A549 (cell line): ENCODE results near the gene SLC17A2. TPM values are rescaled to one million over a fixed set of nuclear protein-coding genes. Genes with fewer than 3 reads are reported as not detected.

Source experiments
- ATAC-seq, 2 experiments: fragments of 200-7000 bp in 1 of 2; fragments of >200 bp in 1 of 2; cut with Nextera tagmentation in 1 of 2; cut with Tn5 transposase in 1 of 2; 3 replicates each; pipeline versions ENCODE4 v1.8.0 to v1.9.1; 2018 to 2020; ENCODE audit warnings: mild to moderate bottlenecking in 1 of 2, moderate library complexity in 1 of 2
- CTCF ChIA-PET: fragments of 300-600 bp; sonication (Branson Sonifier 250); formaldehyde crosslinking; extraction: SDS; loops from one replicate; lab custom pipeline; 2021; ENCODE audit warnings: antibody characterized with exemption, inconsistent platforms; lab: Yijun Ruan, JAX
- POLR2A ChIA-PET: fragments of 350-600 bp; formaldehyde crosslinking; extraction: SDS; loops from one replicate; lab custom pipeline; 2021; ENCODE audit warnings: antibody characterized with exemption, inconsistent platforms; lab: Yijun Ruan, JAX
- DNase-seq, 2 experiments: peaks; one replicate each; pipeline versions ENCODE4 v3.0.0 to v3.0.0-alpha.2; 2011 to 2016; ENCODE audit warnings: low read depth in 1 of 2, low spot score in 1 of 2
- FAIRE-seq: peaks from 2 replicates; lab custom pipeline; 2011; peaks lifted over from hg19 to GRCh38; lab: Jason Lieb, UNC
- H3K27ac ChIP-seq, 2 experiments: fragments of >200 bp; sonication (Bioruptor Twin); formaldehyde crosslinking; 3 replicates each; pipeline ENCODE4 v1.5.1; 2016 to 2017
- H3K4me1 ChIP-seq: fragments of >200 bp; sonication (Bioruptor Twin); formaldehyde crosslinking; 3 replicates; pipeline ENCODE4 v1.6.1; 2016
- H3K4me2 ChIP-seq: fragments of >200 bp; sonication (Bioruptor Twin); formaldehyde crosslinking; 3 replicates; pipeline ENCODE4 v1.6.1; 2016
- H3K4me3 ChIP-seq: fragments of >200 bp; sonication (Bioruptor Twin); formaldehyde crosslinking; 3 replicates; pipeline ENCODE4 v1.5.1; 2016
- H3K9me3 ChIP-seq: fragments of >200 bp; sonication (Bioruptor Twin); formaldehyde crosslinking; 3 replicates; pipeline ENCODE4 v1.6.1; 2016
- BHLHE40 ChIP-seq: IDR thresholded peaks from 2 replicates; pipeline ENCODE4 v1.6.1; 2012; ENCODE audit warnings: low read depth, low read length, inconsistent platforms
- CBX2 ChIP-seq: fragments of 200-600 bp; sonication (generic); IDR thresholded peaks from 2 replicates; pipeline ENCODE4 v1.6.1; 2016; ENCODE audit warnings: low read depth, mild to moderate bottlenecking, borderline replicate concordance
- E2F6 ChIP-seq: IDR thresholded peaks from 2 replicates; pipeline ENCODE4 v1.6.1; 2012; ENCODE audit warnings: low read depth, borderline replicate concordance
- EHF ChIP-seq: fragments of 250-450 bp; sonication (Bioruptor Pico); IDR thresholded peaks from 2 replicates; pipeline ENCODE4 v1.5.0; 2020; ENCODE audit warnings: mild to moderate bottlenecking
- FOSL2 ChIP-seq, 2 experiments: fragments of 450-650 bp in 1 of 2; fragments of >200 bp in 1 of 2; sonication (Bioruptor Twin) in 1 of 2; formaldehyde crosslinking; IDR thresholded peaks; 2 replicates each; pipeline versions ENCODE4 v1.5.0 to v1.6.1; 2016 to 2020; ENCODE audit warnings: mild to moderate bottlenecking in 1 of 2, moderate library complexity in 1 of 2
- HEYL ChIP-seq: fragments of 250-450 bp; sonication (Bioruptor Pico); IDR thresholded peaks from 2 replicates; pipeline ENCODE4 v1.8.0; 2021; ENCODE audit warnings: mild to moderate bottlenecking, moderate library complexity
- HOXB13 ChIP-seq: fragments of 250-450 bp; sonication (Bioruptor Pico); IDR thresholded peaks from 2 replicates; pipeline ENCODE4 v1.5.0; 2020; ENCODE audit warnings: low read depth, mild to moderate bottlenecking, moderate library complexity
- KDM5A ChIP-seq: fragments of 200-600 bp; sonication (generic); IDR thresholded peaks from 2 replicates; pipeline ENCODE4 v1.6.1; 2016; ENCODE audit warnings: antibody characterized with exemption, mild to moderate bottlenecking
- MAFK ChIP-seq: fragments of 450-650 bp; IDR thresholded peaks from 2 replicates; pipeline ENCODE4 v1.6.1; 2014; ENCODE audit not compliant: partially characterized antibody
- NR3C1 ChIP-seq: fragments of >200 bp; sonication (Bioruptor Twin); formaldehyde crosslinking; IDR thresholded peaks from 3 replicates; pipeline ENCODE4 v1.6.1; 2017
- RCOR1 ChIP-seq: fragments of 150-350 bp; IDR thresholded peaks from 2 replicates; pipeline ENCODE4 v1.6.1; 2014; ENCODE audit warnings: antibody characterized with exemption, low read length, low read depth
- REST ChIP-seq: fragments of 200-600 bp; sonication (generic); IDR thresholded peaks from 2 replicates; pipeline ENCODE4 v1.6.1; 2016; ENCODE audit warnings: antibody characterized with exemption, mild to moderate bottlenecking, moderate library complexity
- RNF2 ChIP-seq: fragments of 200-600 bp; sonication (generic); IDR thresholded peaks from 2 replicates; pipeline ENCODE4 v1.6.1; 2016; ENCODE audit warnings: low read depth, mild to moderate bottlenecking, antibody characterized with exemption, moderate library complexity, borderline replicate concordance
- ZFP36 ChIP-seq: fragments of 450-650 bp; IDR thresholded peaks from 2 replicates; pipeline ENCODE4 v1.6.1; 2014; ENCODE audit warnings: borderline replicate concordance; ENCODE audit not compliant: partially characterized antibody
- WGBS: methylation state at CpG from one replicate; pipeline ENCODE4 v1.1.6; 2017; ENCODE audit errors: missing lambda C conversion rate; 5-methylcytosine and 5-hydroxymethylcytosine counted together
- polyA plus RNA-seq, 4 experiments: library from polyadenylated mRNA; depleted of rRNA in 3 of 4; stranded (reverse); fragments of >200 nt; fragmentation: RNase III in 1 of 4; extraction: RNeasy Plus Mini Kit Qiagen cat#74134 plus additional on column Dnase treatment in 1 of 4; gene quantifications; 2 replicates in 3 of 4; 3 replicates in 1 of 4; pipeline ENCODE4 v1.2.3, GENCODE V29; 2011 to 2017

SLC17A2 gene
- polyA plus RNA-seq, 2 of the 4 experiments (the other 2 are of a cell fraction): not detected

- peaks cover 28% of the 10 kb centered on the region for H3K4me1 ChIP-seq
- H3K4me2 ChIP-seq: no peak overlapping the region
- FAIRE-seq (no peak), DNase-seq (no peak), ATAC-seq (no peak)
- TF ChIP-seq CBX2 (no peak), ZFP36 (no peak), EHF (CRISPR knock-in tag) (no peak)
- WGBS: 75% methylated on average over 3 of the region's 3 CpGs
- H3K4me3 ChIP-seq: no peak overlapping the region
- no peaks in the 10 kb centered on the region for H3K9me3 ChIP-seq
- CTCF ChIA-PET: no interaction called here
- no peak overlapping the region for H3K27ac ChIP-seq
- POLR2A ChIA-PET: no interaction called here
Observed at GRCh38 chr6:25896252-25896651, 34.2 kb downstream of the SLC17A2 start.

GRCh38 chr6:25895771-25896170 lies 34.7 kb downstream of the SLC17A2 start:
- ATAC-seq: no peak
- Histone ChIP-seq H3K4me3 (no peak overlapping the region), H3K4me2 (no peak overlapping the region), H3K4me1 (peaks cover 25% of the 10 kb centered on the region), H3K9me3 (no peaks in the 10 kb centered on the region), H3K27ac (no peak overlapping the region)
- TF ChIP-seq MAFK (peak; percentile 78), RNF2 (no peak)
- DNase-seq: no peak
- no peak for FAIRE-seq
- ChIA-PET POLR2A (no interaction called here), CTCF (no interaction called here)
- 79% methylated on average over 1 of the region's 1 CpG for WGBS

GRCh38 chr6:25893778-25894177 lies 36.7 kb downstream of the SLC17A2 start:
- CTCF ChIA-PET: interaction anchor here (0.9 to 1.0 kb wide), 2 partner anchors 50 to 174 kb away, joined by 3 to 4 read pairs; no protein-coding TSS in a partner anchor
- H3K4me2 ChIP-seq: no peak overlapping the region
- WGBS: 80% methylated on average over 6 of the region's 6 CpGs

More at GRCh38 chr6:25893778-25894177, 36.7 kb downstream of the SLC17A2 start:
- peaks cover 21% of the 10 kb centered on the region for H3K4me1 ChIP-seq
- FAIRE-seq (no peak), ATAC-seq (no peak), DNase-seq (no peak)
- no peak overlapping the region for H3K27ac ChIP-seq
- TF ChIP-seq E2F6: no peak
- TF ChIP-seq NR3C1: no peak
- TF ChIP-seq FOSL2 (IDR thresholded peaks at IDR 0.05): no peak
- no peak for TF ChIP-seq FOSL2 (CRISPR knock-in tag; IDR thresholded peaks at IDR 0.05)
- no peak for TF ChIP-seq KDM5A
- TF ChIP-seq HEYL (CRISPR knock-in tag): no peak
- TF ChIP-seq RCOR1: no peak
- TF ChIP-seq BHLHE40: no peak
- TF ChIP-seq ZFP36: no peak
- no peak for TF ChIP-seq HOXB13 (CRISPR knock-in tag)
- no peak for TF ChIP-seq REST
- POLR2A ChIA-PET: no interaction called here
- H3K9me3 ChIP-seq: no peaks in the 10 kb centered on the region
- H3K4me3 ChIP-seq: no peak overlapping the region
